GM19035 (cell line): Measurements from ENCODE around the gene CEP19.

Experiments
- ATAC-seq: cut with Tn5 transposase; IDR thresholded peaks from one replicate; pipeline ENCODE4 v1.9.1; 2021; ENCODE audit not compliant: unreplicated experiment

The CEP19 gene

DNA sequence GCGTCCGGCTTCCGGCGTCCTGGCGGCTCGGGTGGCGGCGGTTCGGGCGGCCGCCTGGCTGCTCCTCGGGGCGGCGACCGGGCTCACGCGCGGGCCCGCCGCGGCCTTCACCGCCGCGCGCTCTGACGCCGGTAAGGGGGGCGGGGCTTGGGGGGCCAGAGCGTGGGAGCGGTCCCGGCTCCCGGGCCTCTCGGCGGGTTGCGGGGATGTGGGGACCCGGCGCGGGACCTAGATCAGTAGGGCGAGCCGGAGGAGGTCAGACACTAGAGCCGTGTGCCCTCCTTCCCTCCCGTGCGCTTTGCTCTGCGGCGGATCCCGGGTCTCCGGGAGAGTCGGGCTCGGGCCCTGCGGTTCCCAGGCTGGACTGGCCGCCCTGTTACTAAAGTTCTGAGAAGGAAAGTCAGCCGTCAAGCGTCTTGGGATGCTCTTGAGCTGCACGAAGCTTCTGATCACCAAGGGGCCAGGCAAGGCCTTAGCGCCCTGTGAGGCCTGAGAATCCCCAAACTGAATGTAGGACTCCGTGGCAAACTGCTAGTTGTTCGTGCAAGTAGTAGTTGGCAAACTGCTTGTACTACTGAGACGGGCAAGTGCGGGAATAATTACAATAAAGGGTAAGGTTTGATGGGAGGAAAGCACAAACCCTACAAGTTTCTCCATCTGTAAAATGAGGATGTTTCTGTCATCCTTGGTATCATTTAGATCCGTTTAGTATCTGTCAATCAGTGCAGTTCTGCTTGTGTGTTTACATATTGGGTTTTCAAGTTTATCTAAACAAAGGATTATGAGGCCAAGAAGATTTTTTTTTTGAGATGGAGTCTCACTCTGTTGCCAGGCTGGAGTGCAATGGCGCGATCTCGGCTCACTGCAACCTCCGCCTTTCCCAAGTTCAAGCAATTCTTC, 714 bp upstream of the CEP19 start:
- ATAC-seq, result peak; percentile 56

DNA sequence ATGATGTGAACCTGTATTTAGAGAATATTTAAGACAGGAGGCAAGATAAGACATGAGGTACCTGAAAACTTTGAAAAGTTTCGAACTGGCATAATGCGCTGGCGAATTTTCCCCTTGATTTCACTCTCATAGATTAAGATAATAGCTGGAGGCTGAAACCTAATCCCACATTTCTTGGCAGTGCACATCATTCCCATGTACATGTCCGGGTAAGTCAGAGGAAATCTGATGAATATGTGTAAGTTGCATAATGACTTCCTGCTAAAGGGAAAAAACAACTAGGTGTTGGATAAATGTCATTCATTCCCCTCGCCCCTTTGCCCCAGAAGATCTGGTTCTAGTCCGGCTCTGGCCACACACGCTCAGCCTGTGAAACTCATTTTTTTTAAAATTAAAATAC, 3.6 kb downstream of the CEP19 start:
- no peak for ATAC-seq

DNA sequence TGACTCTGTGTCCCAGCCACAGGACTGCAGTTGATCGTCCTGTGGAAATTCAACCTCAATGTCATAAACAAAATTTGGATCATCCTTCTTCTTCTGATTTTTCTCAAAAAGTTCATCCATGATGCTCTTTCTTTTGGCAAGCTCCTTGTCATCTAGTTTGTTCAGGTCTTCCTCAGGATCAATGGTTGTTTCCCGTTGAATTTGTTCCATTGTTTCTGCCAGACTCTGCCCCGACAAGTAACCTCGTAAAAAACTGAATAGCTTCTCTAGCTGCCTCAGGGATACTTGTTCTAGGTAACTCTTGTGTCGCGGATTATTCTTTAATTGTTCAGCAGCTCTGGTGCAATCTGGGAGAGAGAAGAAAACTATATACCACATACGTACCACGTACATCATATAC, 4.5 kb downstream of the CEP19 start:
- ATAC-seq, result no peak

DNA sequence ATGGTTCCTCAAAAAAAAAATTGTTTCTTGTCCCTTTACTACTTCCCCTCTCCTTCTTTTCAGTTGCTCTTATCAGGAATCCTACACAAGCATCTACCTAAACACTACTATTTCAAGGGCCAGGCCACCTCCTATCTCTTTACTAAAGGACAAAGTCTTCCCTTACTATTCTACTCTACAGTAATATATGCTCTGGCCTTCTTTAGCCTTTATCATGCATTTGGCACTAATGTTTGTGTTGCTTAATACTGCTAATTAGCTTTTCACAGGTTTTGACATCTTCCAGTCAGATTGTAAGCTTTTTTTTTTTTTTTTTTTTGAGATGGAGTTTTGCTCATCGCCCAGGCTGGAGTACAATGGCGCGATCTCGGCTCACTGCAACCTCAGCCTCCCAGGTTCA, 5.3 kb downstream of the CEP19 start:
- ATAC-seq, result no peak

DNA sequence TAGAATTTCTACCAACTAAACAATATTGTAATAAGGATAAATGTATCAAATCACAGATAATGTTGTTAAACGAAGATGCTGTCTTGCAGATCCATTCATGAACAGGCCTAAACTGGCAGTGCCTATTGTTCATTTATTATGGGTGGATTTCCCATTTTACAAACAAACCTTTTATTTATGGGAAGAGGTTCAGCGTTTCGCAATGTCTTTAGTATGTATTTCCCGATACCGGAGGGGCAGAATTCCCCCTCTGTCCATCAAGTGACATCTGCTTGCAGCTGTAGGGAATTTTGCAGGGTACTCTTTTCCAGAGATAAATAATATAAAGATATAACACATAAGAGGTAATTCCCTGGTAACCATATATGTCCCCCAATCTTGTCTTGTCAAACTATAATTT, 5.7 kb downstream of the CEP19 start:
- ATAC-seq, result no peak

DNA sequence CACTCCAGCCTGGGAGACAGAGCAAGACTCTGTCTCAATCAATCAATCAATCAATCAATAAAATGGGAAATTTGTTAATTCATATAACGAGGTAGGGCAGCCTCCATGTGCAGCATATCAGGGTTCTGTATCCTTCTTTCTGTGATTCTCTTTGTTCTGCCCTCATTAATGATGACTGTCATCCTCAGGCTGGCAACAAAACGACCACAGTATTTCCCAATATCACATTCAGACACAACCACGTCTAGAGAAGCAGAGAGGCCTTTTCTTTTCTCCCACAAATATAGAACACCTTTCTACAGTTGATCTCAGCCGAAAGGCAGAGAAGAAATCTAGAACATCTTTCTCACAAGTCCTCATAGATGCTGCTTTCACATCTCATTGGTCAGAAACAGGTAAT, 11.2 kb downstream of the CEP19 start:
- no peak for ATAC-seq

DNA sequence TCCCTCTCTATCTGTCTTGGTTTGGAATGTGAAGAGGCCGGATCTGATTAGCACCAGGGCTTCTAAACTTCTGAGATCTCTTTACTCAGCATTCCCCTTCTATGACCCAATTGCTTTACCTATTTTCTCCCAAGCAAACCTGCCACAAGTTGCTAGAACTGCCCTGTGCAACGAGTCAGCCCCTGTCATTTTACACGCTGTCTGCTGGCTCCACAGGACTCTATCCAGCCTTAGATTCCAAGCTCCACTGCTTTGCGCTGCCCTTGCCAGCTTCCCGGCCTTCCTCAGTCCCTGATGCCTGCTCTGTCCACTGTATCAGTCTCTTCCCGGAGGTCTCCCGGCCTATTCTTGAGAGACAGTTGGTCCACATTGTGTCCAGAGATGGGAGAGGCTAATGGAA, 12.3 kb downstream of the CEP19 start:
- no peak for ATAC-seq

DNA sequence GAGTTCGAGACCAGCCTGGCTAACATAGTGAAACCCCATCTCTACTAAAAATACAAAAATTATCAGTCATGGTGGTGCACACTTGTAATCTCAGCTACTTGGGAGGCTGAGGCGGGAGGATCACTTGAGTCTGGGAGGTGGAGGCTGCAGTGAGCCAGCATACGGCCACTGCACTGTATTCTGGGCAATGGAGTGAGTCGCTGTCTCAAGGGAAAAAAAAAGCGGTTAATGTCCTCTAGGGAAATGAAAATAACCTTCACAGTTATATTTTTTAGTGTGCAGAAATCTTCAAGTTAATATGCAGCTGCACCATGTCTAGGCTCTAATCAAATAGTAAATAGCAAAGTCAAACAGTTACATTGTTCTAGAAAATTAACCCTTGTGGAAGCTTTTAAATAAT, 14.8 kb downstream of the CEP19 start:
- no peak for ATAC-seq

DNA sequence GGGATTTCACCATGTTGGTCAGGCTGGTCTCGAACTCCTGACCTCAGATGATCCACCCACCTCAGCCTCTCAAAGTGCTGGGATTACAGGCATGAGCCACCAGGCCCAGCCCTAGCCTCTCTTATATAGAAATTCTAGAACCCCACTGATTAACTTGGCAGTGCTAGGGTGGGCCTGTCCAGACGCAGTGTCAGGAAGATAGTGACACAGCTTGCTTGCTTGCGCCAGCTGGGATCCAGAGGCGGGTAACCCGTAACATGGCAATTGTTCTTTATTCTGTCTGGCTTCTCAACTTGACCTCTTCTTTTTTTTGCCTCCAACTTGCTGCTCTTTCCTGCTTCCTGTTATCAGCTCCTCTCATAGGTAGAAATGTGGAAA, 16.2 kb downstream of the CEP19 start:
- no peak for ATAC-seq

DNA sequence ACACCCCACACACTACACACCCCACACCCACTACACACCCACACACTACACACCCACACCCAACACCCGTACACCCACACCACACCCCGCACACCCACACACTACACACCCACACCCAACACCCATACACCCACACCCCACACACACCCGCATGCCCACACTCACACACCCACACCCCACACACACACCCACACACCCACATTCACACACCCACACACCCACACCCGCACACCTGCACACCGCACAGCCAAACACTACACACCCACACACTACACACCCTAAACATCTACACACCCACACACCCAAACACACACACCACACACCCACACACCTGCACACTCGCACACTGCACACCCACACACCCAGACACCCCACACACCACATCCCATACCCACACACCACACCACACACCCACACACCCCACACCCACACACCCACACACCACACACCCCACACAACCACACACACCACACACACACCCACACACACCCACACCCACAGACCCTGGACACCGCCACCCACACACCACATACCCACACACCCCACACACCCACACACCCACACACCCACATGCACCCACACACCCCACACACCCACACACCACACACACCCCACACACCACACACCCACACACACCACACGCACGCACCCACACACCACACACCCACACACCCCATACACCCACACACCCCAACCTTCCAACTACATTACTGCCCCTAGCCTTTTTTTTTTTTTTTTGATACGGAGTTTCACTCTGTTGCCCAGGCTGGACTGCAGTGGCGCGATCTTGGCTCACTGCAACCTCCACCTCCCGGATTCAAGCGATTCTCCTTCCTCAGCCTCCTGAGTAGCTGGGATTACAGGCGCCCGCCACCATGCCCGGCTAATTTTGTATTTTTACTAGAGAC, 16.9 kb downstream of the CEP19 start:
- no peak for ATAC-seq

DNA sequence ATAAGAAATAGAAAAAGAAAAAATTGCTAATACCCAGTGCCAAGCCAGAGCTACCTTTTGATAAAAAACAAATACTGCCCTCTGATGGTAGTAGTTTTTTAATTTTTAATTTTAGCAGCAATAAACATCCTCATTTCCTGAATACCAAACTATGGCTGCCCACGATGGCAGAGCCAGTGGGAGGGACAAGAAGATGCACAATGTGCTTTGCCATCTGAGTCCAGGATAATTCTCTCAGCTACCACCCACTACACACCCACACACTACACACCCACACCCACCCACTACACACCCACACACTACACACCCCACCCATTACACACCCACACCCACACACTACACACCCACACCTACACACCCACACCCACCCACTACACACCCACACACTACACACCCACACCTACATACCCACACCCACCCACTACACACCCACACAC, 17.8 kb downstream of the CEP19 start:
- ATAC-seq, result no peak

DNA sequence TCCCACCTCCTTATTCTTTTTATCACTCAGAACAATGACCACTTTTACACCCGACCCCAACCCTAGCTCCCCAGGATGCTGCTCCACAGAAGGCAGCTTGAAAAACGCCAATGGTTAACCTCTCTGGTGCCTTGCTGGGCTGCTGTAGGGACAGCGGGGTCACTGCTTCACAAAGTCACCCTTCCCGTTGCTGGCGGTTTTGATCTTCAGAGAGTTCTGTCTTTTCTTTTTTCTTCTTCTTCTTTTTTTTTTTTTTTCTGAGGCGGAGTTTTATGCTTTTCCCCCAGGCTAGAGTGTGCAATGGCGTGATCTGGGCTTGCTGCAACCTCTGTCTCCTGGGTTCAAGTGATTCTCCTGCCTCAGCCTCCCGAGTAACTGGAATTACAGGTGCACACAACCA, 20.7 kb downstream of the CEP19 start:
- ATAC-seq, result no peak

DNA sequence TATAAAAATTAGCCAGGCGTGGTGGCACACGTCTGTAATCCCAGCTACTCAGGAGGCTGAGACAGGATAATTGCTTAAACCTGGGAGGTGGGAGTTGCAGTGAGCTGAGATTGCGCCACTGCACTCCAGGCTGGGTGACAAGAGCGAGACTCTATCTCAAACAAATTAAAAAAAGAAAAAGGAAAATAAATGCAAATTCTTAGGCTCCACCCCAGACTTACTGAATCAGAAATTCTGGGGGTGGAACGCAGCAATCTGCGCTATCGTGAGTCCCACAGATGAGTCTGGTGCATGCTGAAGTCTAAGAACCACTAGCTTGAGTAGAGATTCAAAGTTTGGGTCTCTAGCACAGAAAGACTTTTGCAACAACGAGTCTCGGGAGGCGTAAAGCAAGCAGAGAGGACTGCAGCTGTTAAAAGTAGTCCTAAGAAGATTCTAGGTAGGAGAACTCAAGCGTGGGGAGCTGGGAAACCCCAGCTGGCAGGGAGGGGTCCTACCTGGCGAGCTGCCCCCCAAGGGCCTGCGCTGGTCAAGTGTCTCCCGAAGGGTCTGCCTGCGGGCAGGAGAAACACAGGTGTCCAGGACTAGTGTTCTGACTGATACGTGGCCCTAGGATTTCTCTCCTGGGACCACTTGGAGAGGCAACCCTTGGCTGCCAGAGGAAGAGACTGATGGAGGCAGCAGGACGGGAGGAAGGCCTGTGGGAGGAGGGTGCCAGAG, 21.9 kb downstream of the CEP19 start:
- no peak for ATAC-seq

DNA sequence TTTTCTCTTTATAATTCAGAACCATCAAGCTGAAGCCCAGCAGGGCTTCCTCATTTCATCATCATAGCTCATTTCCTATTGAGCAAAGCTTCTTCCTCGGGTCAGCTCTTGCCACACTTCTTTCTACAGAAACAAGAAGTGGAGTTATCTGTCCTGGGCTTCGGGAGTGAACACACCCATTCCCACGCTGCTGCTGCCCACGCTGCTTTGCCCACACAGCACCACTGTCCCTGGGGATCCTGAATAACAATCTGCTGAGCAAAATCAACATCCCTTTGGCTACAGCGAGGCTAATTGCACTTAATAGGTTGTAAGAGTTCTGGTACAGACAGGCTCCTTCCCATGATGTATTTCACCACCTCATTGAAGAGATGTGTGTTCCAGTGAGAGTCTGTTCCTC, 23.7 kb downstream of the CEP19 start:
- ATAC-seq, result no peak

DNA sequence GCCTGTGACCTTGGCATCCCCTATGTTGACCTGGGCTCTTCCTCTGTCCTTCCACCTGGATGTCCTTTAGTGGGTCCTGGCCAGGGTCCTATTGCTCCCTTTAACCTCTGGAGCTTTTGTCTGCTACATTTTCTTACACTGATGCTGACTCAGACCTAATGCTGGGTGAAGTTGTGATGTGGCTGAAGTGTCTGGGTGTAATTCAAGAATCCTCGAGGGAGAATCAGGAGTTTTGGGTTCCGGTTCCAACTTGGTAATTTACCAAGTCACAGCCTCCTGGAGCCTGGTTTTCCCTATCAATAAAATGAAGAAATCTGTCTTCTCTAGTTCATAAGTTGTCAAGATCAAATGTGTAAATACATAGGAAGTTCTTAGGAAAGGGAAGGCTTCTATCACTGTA, 25.6 kb downstream of the CEP19 start:
- ATAC-seq, result no peak

DNA sequence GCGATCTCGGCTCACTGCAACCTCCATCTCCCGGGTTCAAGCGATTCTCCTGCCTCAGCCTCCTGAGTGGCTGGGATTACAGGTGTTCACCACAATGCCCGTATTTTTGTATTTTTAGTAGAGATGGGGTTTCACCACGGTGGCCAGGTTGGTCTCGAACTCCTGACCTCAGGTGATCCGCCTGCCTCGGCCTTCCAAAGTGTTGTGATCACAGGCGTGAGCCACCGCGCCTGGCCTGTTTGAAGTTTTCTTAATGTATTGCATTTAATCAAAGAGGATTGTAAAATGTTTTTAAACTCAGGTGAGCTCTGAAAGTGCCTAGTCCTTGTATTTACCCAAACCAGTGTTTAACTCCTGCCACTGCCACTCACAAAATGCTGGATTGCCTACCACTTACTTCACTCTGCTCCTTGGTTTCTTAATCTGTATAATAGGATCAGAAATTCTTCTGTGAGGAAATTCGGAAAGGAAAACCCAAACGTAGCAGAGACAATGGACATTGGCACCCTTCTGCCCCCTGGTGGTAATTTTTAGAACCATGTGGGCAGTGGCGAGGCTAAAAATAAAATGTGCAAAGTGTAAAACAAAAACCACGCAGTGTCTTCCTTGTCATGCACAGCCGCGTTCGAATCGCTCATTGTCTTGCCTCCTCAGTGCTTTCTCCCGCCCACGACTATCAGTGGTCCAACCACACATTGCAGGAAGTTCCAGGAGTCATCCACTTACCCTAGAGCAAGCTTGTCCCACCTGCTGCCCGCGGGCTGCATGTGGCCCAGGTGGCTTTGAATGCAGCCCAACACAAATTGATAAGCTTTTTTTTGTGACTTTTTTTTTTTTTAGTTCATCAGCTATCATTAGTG, 27.3 kb downstream of the CEP19 start:
- peak; percentile 80 for ATAC-seq

DNA sequence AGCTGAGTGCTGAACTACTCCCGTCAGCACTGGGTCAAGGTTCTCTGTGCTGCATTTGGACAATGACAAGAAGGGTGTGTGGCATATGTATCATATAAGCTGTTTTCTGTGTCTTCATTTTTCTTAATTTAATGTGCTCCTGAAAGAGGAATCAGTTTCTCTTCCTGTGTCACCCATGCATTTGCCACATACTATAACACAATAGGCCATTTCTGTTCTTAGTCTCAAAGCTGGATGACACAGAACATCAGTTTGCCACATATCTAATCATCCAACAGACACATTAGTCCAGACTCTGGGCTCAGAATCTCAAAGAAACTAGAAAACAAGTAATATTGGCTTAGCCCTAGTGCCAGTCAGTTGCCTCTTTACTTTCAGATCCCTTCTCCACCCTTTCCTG, 34.1 kb downstream of the CEP19 start:
- ATAC-seq, result no peak

DNA sequence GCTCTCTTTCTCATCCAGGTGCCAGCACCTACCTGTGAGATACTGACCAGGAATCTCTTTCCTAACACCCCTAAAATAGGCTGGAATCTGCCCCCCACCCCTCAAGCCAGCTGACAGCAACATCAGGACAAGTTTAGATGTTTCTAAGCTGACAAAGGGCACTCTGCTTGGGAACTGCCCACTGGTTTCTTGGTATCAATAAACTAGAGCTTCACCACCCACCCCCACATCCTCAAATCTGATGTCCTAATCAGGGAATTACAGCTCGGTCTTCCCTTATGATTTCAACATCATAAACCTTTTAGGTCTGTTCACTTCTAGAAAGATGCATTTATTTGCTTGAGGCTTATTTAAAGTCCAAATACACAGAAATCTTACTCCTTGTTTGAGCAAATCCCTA, 34.7 kb downstream of the CEP19 start:
- ATAC-seq, result no peak

DNA sequence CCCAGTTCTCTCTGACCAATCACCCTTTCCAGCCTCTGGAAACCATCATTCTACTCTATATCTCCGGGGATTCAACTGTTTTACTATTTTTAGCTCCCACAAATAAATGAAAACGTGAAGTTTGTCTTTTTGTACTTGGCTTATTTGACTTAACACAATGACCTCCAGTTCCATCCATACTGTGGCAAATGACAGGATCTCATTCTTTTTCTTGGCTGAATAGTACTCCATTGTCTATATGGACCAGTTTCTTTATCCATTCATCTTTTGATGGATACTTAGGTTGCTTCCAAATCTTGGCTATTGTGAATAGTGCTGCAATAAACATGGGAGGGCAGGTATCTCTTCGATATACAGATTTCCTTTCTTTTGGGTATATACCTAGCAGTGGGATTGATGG, 38.4 kb downstream of the CEP19 start:
- no peak for ATAC-seq

DNA sequence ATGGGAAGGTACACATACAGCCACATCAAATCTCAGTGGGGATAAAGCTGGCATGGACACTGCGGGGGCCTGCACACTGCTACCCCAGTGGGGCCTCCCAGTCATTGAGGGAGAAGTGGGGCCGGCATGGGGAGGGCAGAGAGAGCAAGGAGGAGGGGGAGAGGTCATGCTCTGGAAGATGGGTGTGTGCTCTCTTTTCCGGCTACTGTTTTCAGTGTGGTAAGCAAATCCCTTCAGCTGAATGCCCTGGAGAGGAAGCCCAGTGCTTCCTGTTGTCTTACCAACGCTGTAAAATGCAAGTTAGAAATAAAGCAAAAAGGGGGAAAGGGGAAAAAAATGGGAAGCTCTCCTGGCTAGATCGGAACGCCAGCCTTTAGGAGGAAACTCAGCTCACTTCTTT, 41.7 kb downstream of the CEP19 start:
- no peak for ATAC-seq
